ENCODE results near the gene SLCO2A1.

Gene SLCO2A1

GRCh38 chr3:133933097-133934024, 96.4 kb downstream of the SLCO2A1 start:
- DNase-seq (ENCODE audit: low spot score), result no peak

GRCh38 chr3:133932009-133932408, 97.7 kb downstream of the SLCO2A1 start:
- no peak for DNase-seq (ENCODE audit: low spot score)

GRCh38 chr3:133931084-133931483, 98.6 kb downstream of the SLCO2A1 start:
- DNase-seq (ENCODE audit: low spot score), result no peak

DNA sequence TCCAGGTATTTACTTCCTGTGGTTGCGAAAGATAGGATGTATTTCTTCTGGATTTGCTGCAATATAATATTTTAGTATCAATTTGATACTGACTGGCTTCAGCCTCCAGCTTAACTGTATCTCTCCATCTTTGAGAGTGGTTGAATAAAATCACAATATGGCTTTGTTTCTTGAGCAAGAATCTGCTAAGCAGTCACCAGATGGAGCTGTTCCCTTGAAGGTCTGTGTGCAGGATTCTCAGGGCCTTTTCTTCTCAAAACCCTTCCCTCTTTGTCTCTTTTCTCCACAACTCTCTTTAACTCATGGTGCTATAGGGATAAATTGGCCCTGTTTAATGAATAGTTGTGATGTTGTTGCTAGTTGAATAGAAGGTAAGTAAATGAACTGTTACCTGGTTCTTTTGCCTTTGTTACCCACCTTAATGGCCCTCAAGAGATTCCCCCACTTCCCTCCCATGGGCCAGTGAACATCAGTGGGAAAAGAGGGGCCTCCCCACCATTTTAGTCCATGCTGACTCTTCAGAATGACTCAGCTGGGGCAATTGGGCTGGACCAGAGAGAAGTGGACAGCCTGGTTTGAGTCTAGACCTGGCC, 99.3 kb downstream of the SLCO2A1 start:
- DNase-seq (ENCODE audit: low spot score), result peak; percentile 56

DNA sequence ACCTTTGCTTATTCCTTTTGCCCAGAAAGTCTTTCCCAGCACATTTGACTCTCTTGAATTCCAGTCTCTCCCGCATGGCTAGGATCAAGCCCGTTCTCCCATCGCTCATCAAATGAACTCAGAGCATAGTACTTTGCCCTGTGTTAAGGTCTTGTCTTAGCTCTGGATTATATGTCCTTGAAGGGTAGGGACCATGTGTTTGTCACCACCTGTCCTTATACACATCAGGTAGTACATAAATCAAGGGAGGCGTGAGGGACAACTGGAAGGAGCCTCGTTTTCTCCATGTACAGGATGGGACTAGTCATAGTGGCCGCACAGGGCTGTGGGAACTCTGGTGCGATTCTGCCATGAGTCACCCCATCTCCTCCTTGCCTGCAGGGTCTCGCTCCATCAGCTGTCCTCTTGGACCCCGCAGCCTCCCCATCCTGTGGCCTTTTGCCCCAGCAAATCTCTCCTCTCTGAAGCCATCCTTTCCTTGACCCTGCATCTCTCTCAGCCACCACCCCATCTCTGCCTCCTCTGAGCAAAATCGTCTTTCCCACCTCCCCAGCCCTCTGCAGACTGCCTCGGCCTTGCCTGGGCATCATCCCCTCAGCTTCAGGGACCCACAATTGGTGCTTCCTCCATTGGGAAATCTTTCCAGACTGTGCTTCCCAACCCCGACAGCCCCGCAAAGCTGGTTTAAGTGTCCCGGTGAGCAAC, 100.7 kb downstream of the SLCO2A1 start:
- no peak for DNase-seq (ENCODE audit: low spot score)

DNA sequence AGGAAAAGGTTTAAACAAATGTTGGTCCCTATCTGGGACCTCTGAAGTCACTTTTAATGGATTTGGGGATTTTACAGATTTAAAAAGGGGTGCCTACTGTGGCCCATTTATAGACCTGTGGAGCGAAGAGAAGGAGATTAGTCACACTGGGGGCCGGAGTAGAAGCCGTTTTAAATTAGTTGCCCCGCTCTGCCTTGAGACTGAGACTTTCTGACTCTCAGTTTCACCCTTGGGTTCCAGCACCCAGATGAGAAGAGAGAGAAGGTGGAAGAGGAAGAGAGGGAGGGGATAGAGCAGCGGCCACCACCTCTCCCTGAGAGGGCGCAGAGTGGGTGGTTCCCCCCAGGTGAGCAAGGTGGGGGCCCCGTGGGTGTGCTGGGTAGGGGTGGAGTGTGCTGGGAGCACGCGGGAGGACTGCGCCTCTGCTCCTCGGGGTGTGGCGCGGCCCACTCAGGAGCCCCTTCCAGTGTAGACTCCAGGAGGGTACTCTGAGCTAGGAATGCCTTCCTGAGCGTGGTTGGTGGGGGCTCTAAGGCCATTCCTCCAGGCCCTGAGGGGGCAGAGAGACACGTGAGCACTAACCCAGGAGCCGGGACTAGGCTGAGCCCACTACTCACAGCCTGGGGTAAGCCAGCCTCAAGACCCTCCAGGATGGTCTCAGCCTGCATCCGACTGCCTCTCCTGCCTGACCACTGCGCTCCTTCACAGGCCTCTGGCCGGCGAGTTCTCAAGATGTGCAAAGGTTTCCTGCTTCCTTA, 101.4 kb downstream of the SLCO2A1 start:
- DNase-seq (ENCODE audit: low spot score), result no peak

DNA sequence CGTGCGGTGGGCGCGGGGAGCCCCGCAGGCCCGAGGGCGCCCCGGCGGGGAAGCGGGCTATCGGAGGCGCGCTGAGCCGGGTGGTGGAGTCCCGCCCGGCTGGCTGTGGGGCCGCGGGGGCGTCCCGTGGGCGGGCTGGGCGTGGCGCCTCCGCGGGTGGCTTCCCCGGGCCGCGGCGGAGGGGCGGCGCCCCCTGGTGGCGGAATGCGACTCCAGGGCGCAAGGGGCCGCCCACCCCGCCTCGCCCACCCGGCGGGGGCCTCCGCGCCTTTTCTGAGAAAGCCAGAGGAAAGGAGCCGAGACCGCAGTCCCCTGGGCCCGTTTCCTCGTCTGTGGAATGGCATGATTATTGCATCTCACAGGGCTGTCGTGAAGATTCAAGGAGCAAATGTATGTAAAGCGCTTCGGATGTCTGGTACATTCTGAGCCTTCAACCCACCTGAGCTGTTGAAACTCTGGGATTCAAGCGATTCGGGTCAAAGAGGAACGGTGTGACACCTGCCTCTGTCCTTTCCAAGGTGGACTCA, 102.1 kb downstream of the SLCO2A1 start:
- DNase-seq (ENCODE audit: low spot score), result peak; percentile 82

- peak; percentile 79 for DNase-seq (ENCODE audit: low spot score)
Measured at GRCh38 chr3:133926736-133927539, 102.8 kb downstream of the SLCO2A1 start.

DNA sequence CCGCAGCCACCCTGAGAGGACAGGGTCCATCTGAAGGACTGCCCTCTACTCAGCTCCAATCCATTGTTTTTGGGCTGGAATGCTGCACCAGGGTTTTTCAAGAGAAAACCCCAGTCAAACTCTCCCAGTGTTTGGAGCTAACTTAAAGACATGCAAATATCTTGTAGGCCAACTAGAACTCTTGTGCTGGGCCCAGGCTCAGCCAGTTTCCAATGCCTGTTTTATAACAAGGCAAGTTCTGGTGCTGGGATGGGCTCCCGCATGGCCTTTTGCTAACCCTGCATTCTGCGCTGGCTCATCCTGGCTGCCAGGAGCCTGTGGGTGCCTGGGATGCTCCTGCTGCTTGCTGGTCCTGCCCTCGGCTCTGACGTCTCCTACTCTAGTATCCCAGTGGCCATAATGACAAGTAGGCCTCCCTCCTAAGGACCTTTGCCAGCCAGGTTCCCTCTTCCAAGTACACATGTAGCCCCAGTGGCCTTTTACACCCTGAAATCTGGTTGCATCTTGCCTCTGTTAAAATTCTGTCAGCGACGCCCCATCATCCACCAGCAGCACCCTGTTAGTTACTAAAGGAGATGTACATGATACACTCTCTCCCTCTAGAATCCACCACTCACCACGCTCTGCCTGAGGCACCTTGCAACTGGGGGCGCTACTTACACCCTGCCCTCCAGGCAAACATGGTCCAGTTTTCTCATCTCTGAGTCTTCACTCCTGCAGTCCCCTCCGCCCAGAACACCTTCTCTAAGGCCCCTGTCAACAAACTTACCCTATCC, 103.6 kb downstream of the SLCO2A1 start:
- DNase-seq (ENCODE audit: low spot score), result no peak

GRCh38 chr3:133924041-133924440, 105.7 kb downstream of the SLCO2A1 start:
- DNase-seq (ENCODE audit: low spot score), result no peak

DNA sequence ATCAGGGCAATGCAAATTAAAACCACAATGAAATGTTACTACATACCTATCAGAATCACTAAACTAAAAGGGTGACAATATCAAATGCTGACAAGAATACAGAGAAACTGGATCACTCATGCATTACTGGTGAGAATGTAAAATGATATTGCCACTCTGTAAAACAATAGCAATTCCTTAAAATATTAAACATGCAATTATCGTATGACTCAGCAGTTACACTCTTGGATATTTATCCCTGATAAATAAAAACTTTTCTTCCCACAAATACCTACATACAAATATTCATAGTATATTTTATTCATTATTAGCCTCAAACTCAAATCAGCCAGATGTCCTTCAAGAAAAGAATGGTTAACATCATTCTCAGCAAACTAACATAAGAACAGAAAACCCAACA, 108.1 kb downstream of the SLCO2A1 start:
- DNase-seq (ENCODE audit: low spot score), result no peak

- DNase-seq (ENCODE audit: low spot score), result no peak
Measured at GRCh38 chr3:133917144-133917543, 112.6 kb downstream of the SLCO2A1 start.

GRCh38 chr3:133915685-133916658, 113.8 kb downstream of the SLCO2A1 start:
- no peak for DNase-seq (ENCODE audit: low spot score)

DNA sequence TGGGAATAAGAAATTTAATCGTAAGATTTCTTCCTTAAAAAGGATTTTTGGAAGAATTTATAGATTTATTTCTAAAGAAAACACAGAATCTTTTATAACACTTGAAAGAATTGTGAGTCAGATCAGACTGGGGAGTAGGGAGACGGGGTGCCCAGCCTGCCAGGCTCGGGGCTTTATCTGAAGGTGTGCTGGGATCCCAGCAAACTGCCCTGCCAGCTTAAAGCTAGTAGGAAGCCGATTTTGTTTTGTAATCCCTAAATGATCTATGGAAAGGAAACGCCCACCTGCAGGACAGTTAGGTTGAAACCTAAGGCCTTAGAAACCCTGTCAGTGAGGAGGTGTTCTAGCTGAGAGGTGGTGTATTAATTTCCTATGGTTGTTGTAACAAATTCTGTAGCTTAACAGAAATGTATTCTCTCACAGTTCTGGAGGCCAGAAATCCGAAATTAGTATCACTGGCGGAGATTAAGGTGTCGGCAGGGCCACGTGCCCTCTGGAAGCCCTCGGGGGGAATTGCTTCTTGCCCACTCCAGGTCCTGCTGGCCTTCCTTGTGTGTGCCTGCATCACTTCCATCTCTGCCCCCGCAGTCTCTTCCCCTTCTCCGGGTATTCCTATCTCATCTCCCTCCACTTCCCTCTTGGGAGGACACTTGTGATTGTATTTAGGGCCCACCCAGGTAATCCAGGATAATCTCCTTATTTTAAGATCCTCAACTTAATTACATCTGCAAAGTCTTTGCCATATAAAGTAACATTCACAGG, 114.7 kb downstream of the SLCO2A1 start:
- DNase-seq (ENCODE audit: low spot score), result no peak

GRCh38 chr3:133910422-133910821, 119.3 kb downstream of the SLCO2A1 start:
- no peak for DNase-seq (ENCODE audit: low spot score)

DNA sequence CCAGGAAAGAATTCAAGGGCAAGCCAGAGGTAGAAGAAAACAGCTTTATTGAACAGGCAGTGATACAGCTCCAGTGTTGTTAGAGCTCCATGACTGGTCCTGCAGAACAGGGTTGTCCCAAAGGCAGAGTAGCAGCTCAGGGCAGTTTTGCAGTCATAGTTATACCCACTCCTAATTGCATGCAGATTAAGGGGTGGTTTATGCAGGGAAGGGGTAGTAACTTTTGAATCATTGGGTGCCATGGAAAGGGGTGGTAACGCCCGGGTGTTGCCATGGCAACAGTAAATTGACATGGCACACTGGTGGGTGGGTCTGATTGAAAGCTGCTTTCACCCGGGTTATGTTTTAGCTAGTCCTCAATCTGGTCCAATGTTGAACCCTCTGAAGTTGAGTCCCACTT, 124.3 kb downstream of the SLCO2A1 start:
- DNase-seq (ENCODE audit: low spot score), result no peak

DNA sequence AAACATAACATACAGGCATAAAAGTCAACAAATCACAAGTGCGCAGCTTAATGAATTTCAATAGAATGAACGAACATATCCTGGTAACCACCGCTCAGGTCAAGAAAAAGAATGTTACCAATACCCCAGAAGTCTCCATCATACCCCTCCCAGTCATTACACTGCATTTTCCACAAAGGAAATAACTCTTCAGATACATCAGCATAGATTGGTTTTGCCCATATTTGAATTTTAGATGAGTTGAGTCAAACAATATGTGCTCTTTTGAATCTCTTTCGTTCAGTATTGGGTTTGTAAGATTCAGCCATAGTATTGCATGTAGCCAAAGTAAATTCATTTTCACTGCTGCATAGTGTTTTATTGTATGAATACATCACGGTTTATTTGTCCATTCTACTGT, 127.9 kb downstream of the SLCO2A1 start:
- no peak for DNase-seq (ENCODE audit: low spot score)

DNA sequence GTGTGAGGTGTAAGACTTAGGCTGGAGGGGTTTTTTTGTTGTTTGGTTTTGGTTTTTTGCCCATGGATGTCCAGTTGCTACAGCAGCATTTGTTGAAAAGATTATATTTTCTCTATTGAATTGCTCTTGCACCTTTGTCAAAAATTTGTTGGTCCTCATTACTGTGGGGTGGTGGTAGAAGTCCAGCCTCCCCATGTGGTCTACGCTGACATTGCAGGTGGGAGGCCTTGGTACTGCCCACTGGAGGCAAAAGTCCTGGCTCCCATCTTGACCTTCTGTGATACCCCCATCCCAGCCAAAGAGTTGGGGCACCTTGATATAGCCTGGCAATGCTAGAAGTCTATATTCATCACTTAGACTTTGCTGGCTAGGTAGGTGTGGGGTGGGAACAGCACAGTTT, 128.6 kb downstream of the SLCO2A1 start:
- DNase-seq (ENCODE audit: low spot score), result no peak

All from HuH-7.5 (cell line).